ENCODE measurements around the gene RIC8B.

- TF ChIP-seq YY1 (IDR thresholded peaks at IDR 0.05; ENCODE audit: insufficient read depth, insufficient read length) = no peak
- no peak for TF ChIP-seq SUZ12 (IDR thresholded peaks at IDR 0.05; ENCODE audit: extremely low read depth, insufficient read depth, insufficient read length)
- no peak for TF ChIP-seq ZNF274 (IDR thresholded peaks at IDR 0.05; ENCODE audit: low read depth, low read length)
These were observed 94.7 kb downstream of the RIC8B start for GRCh38 chr12:106868982-106869700.
